CD4-positive, alpha-beta T cell treated with Interleukin-6 at 100 ng/mL for 8 hours (primary cell): ENCODE results near the gene ADRA1B.

ENCODE experiments used
- DNase-seq: peaks from one replicate; pipeline ENCODE4 v3.0.0-alpha.2; 2020; ENCODE audit warnings: mixed read lengths, low spot score

ADRA1B gene

DNA sequence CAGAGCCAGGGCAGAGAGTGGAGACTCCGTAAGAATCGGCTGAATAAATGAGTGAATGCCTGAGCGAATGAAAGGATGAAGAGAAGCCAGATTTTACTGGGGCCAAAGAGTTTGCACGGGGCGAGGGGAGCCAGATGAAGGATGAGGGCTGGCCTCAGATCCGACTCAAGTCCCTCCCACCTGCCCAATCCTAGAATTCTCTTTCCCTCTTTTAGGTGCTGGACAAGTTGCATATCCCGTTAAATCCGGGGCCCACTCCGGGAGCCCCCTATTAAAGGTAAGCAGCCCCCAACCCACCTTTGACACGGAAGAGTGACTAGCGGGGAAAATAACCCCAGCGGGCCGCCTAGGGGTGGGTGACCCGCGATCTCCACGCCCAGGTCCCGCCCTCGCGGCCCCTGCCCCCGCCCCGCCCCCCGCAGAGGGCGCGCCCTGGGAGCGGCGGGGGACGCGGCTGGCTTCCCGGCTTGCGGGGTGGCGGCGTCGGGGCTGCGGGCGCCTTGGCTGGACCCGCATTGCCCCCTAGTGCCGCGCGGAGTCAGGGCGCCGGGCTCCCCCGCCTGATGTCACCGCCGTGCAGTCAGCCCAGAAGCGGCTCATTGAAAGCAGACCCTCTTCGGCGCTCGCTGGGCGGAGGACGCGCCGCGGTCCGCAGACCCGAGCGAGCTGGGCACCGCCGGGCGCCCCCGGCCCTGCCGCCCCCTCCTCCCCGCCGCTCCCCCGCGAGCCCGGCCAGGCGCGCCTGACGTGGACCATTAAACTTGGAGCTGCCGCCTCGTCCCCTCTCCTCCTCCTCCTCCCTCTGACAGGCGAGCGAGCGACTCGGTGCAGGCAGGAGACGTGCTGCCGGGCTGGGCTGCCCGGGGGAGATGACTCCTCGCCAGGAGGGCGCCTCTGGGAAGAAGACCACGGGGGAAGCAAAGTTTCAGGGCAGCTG, at the start of gene ADRA1B:
TSS of gene ADRA1B (plus strand) at position 579 of the 937 bp plus-strand sequence. CDS start 424 bp downstream, outside the sequence.
- no peak for DNase-seq

DNA sequence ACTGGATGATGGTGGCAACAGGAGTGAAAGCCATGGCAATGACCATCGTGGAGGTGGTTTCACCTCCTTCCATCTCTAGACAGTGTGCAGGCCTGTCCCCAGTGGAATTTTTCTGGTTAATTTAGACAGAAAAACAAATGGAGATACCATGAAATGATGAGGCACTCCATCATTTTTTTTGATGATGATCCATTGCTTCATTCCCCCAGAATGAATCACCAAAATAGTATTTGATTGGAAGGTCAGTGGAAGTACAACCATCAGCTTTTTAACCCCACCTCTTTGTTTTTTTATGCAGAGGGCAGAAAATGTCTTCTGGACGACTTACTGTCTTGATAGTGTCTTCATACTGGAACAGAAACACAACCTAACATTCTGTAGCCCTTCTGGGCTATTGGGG, 42.6 kb upstream of the ADRA1B start:
- DNase-seq = no peak

DNA sequence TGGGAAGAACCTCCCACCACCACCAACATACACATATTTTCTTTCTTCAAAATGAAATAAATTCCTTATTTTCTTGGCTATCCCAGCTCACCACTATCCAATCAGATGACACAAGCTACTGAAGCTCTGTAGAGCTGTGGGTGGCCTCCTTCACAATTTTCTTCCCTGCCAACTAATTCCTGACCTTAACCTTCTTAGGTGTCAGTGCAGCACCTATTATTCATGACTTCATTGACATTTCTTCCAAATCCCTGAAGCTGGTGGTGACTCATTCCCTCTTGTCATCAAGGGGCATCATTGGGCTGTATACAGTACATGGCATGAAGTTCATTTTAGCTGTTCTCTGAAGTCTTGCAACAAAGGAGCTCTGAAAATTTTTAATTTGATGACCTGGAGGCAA, 42.0 kb upstream of the ADRA1B start:
- no peak for DNase-seq

DNA sequence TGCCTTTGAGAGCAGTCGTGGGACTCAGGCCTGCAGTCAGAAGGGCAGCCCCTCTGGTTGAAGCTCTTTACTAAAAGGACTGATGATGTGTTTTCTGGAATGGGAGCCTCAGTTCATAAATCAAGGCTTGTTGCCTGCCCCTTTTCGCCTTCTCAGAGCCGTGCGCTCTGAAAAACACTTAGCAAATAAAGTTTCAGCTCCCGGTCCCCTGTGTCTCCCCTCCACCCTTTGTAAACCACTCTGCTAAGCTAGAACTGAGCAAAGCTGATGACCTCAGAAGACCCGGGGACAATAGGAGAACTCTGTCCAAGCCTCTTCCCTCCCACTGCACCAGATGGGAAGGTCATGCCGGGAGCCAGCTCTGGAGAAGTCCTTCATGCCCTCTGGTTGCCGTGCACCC, 39.3 kb upstream of the ADRA1B start:
- DNase-seq = no peak

DNA sequence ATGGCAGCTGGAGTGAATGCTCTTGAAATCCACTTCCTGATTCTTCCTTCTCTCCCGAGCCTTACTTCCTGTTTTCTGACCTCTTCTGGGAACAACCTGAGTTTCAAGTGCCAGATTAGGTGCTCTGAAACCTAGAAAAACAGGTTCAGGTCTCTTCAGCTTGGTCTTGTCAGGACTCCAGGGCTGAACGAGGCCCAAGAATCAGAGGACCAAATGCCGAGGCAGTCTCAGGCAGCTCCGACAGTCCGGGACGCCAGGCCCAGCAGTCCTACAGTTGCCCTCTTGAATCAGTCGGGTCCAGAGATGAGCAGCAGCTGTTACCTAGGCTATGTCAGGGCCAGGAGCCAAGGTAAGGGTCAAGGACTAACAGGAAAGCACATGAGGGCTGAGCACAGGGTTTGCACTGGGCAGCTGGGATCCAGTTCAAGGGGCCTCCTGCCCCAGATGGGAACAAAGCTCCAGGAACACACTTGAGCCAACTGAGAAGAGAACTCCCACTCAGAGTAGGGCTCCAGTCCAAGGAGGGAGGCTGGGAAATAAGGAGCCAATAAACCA, 38.3 kb upstream of the ADRA1B start:
- DNase-seq = no peak

DNA sequence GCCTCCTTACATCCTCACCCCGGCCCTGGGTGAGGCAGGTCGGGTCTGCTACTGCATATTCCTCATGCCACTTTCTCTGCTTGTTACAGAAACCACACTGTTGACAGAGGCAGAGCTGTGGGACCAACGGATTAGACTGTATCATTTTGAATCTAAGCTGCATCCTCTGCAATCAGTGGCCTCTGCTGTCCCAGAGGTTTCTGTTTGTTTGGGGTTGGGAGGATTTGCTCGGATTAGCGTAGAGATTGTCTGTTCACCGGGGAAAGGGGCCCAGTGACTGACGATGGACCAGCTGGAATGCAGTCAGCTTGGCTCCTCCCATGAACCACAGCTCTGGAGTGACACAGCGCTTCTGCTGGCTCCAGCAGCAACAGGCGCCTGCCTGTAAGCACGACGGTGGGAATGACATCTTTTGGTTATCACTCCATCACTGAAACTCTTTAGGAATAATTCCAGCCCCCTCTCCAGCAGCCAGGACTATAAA, 37.3 kb upstream of the ADRA1B start:
- no peak for DNase-seq

DNA sequence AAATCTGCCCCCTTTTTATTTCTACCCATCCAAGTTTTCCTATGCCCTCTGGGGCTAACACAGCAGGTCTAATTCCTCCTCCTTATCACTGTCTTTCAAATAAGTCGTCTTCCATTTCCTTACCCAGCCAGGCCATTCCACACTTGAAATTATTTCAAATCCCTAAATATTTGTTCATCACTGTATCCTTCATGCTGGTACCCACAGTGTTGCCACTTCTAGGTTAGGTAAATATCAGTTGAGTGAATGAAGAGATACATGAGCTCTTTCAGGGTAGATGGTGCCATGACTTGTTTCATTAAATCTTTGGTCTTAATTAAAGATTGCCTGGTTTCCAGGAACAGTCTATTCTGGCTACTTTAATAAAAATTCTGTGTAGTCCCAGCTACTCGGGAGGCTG, 35.6 kb upstream of the ADRA1B start:
- DNase-seq = no peak

DNA sequence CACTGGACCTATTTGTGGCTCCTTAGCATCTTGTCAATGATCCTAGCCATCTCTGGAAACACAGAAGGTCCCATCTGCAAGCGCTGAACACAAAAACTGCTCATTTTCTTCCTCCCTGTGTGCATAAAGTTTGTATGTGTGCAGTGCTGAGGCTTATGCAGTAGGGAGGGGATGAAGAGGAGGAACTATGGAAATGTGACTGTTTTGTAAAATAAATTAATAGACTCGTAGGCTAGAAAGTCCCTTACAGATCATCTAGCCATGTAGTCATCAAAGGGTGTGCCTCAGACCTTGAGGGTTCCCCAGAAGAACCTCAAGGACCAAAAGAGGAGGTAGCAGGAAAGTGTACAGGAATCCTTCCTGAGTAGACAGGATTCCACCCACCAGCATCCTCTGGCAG, 34.3 kb upstream of the ADRA1B start:
- DNase-seq = no peak

DNA sequence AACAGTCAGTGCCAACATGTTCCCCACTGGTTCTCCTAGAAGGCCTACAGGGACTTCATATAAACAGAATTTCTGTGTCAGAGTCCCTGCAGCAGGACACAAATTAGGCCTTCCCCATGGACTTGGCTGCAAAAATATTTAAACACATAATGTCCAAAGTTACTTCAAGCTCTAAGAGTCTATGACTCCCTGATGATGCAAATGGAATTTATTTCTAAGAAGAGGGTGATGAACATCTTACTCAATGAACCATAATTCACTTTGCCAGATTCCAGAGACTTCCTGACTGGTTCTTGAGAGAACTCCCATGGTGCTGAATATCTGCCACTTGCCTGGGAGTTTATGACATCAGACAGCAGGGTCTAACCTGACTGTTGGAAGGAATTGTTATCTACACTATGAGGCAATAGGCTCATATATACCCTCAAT, 32.7 kb upstream of the ADRA1B start:
- no peak for DNase-seq

DNA sequence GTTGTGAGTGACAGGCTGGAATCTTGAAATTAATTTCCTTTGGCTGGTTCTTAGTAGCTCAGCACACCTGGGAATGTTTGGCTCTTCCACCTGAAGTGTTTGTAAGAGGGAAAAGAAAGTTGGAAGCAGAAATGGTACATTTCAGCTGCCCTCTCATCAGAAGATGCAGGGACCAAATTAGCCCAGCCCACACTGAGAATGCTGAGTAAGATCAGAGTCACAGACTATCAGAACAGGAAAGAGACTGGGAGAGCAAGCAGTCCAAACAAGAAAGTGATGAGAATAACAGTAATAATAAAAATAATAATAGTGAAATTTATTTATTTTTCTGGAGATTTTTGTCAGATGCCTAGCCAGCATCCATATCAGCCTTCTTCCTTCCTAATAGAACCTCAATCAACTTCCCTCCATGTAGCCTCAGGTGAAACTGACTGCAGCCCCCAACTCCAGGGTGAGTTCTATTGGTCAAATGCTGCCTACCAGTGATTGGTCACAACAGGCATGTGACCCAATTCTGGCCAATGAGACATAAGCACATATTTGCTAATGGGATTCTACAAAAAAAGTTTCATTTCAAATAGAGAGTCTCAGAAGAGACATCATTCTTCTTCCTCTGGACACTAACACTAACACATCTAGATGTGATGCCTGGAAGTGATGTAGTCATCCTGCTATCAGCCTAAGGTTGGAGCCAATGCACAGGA, 31.2 kb upstream of the ADRA1B start:
- DNase-seq = no peak

DNA sequence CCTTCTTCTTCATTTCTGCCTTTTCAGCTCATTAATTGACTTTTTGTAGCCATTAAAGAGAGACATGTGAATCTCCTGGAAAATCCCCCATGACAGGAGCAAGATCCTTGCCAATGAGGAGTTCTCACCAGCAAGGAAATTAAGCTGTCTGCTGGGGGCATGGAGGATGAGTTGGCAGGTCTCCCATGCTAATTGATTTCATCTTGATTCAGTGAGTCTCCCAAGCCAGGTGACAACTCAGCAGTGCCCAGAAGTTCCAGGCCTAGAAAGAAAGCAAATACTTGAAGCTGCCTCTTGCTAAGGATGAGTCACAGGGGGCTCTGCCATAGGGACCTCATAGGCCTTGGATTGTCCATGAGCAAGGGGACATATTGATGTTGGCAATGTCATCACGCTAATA, 30.0 kb upstream of the ADRA1B start:
- DNase-seq = no peak

DNA sequence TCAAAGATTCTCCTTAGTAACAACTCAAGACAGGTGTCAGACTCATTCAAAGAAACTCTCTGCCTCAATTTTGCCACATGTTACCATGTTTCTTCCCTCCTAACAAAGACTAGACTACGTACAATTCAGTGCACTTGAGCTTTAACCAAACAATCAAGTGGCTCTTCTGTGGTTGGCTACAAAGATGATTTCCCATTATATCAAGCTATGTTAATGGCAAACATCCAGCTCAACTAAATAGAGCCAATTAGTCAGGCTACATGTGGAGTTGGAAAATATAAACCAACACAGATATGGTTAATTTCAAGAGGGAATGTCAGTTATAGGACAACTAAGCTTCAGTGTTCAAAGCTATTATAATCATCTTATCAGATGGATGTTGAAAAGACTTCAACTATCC, 29.2 kb upstream of the ADRA1B start:
- no peak for DNase-seq

DNA sequence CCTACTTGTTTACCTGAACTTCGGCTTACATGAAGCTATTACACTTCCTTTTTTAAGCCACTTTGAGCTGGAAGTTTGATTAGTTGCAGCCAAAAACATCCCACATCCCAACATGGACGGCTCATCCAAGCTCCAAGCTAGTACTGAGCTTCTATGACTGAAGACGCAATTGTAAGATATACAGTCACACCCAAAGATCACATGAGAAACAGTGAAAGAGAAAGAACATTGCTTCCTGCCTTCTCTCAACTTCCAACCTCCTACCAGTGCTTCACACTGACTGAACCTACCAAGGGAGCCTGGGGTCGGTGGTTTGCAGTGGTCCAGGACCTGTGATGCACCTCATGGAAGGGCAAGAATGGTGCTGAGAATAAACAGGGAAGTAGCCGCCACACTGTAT, 27.4 kb upstream of the ADRA1B start:
- no peak for DNase-seq

DNA sequence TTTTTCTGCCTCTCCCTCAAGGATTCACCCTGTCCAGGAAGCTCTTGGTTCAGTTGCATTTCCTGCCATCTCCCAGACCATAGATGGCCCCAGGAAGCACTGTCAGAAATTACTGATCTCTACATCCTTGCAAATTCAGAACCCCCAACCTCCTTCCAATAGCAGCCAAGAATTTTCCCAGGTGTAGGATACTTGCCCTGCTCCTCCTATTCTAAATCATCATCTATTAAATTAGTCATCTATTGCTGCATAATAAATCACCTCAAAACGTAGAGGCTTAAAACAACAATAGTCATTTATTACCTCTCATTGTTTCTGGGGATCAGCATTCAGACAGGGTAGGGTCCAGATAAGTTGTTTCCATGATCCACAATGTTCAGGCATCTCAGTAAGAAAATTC, 26.1 kb upstream of the ADRA1B start:
- DNase-seq = no peak

DNA sequence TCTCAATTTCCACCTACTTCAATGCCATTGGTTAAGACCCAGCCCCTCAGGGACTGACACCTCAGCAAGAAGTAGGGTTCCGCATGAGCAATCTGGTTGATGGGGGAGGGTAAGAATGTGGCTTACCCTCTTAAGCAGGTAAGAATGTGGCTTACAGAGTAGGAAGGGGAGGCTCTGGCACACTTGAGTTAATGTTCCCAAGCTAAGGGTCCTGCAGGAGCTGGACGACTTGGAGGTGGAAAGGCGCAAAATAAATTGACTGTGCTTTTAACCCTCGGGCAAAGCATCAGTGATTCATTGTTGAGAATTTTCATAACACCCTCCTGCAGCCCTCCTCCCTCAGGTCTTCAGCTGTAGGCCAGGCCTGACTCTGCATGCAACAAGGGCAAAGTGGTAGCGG, 24.9 kb upstream of the ADRA1B start:
- no peak for DNase-seq

DNA sequence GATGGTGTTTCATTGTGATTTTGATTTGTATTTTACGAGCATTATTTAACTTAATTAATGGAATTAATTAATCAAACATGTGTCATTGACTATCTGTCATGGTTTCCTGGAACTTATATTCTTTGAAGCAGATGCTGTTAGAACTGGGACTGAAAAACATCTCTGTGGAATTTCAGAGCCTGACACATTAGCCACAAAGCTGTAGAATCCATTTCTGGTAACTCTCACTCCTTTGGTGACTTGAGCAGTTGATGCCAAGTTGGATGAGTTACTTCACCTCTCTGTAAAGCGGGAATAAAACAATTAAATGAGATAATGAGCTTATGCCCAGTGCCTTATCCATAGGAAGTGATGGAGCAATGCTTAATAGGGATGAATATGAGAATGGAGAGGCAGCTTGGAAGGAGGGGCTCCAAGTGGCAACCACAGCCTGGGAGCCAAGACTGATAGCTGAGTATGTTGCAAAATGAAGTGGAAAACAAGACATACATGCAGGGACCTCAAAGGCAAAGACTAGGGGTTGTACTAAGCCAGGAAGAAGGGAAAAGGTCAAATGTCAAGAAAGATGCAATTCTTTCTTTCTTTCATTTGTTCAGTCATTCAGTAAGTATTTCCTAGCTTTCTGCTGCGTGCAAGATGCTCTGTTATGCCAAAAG, 23.1 kb upstream of the ADRA1B start:
- no peak for DNase-seq

DNA sequence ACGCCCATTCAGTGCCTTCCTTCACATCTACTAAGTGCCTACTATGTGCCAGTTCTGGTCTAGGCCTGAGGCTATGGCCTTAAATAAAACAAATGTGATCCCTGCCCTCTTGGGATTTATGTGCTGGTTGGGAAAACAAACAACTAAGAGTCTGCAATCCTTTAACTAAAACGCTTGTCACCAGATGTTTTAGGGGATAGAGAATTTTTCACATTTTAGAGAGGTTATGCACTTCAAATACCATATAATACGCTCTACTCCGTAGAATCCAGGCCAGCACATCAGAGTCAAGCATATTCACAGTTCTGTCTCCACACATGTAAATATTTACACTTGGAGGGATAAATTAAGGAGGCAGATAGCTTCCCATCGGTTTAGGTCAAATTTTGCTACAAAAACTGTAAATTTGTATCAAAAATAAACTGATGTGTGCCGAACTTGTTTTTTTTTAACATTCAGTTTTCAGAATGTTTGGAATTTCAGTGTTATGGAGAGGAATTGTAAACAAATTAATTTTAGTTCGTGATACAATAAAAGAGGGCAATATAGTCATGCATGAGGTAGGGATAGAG, 22.0 kb upstream of the ADRA1B start:
- DNase-seq = no peak

DNA sequence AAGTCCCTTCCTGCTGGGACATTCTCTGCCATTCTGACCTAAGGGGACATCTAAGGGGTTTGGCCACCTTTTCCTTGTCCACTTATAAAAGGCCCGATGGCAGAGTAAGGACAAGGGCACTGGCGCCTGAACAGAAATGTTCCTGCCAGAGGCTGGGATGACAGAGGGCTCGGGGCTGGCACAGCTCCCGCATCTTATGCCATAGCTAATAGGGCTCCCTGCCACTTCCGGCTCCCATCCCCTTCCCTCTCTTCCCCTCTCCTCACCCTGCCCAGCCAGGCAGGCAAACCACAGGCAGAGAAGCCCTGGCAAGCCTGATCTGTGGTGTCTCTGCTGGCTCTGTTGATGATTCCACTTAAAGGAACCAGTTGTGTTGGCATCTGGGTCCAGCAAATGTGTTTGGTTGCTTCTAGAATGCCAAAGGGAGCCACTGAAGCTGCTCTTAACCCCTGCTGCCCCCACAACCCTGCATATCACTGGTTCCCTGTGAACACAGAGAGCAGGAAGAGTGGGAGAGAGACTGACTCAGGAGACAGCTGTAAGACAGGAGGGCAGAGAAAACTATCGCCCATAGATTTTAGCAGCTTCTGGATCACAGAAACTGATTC, 18.4 kb upstream of the ADRA1B start:
- no peak for DNase-seq

DNA sequence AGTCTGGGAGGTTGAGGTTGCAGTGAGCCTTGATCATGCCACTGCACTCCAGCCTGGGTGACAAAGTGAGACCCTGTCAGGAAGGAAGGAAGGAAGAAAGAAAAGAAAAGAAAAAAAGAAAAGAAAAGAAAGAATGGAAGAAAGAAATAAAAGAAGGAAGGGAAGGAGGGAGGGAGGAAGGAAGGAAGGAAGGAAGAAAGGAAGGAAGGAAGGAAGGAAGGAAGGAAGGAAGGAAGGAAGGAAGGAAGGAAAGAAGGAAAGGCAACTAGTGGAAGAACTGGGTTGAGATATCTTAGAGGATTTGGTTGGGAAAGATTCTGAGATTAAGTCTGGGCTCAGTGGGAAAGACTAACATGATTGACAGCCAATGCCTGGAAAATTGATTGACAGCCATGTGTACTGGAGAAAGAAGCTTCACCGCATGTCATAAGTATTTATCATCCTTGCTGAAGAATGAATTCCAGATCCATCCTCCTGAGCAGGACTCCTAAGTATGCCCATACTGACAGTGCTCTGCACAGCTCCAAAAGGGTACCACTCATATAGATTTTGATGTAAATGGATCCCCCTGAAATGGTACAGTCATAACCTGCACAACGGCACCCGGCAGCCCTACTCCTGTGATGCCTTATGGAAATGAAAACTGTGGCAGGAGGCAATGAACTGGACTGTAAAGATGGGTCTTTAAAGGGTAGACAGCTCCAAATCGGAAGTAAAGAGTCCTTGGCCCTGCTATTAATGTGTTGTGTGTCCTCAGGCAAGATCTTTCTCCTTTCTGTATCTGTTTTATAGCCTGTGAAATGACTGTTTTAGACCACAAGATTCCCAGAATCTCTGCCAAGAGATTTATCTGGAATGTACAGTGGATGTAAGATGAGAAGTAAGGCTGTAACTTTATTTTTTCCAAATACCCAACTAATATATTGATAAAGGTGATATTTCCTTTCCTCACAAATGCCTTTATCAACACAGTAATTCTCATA, 16.9 kb upstream of the ADRA1B start:
- no peak for DNase-seq

DNA sequence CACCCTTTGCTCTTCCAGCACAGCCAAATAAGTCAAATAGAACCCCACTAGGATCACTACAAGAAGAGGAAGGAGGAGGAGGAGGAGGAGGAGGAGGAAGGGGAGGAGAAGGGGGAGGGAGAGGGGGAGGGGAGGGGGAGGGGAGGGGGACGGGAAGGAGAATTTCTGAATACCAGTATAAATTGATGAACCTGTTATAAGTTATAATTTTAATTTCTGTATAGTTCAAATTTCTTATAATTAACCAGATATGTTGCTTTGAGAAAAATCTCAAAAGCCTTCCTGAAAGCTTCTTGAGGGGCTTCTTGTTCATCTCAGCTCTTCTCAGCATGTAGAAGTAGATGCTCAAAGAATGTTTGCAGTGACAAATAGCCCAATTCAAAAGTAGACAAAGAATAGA, 15.0 kb upstream of the ADRA1B start:
- DNase-seq = no peak
